ENCODE data around the gene NFKBIB.
"Not testable (repeated sequence)": the region's sequence is repeated elsewhere in the genome, so short reads cannot be mapped to it uniquely, and the experiment has no call there.

NFKBIB gene

DNA sequence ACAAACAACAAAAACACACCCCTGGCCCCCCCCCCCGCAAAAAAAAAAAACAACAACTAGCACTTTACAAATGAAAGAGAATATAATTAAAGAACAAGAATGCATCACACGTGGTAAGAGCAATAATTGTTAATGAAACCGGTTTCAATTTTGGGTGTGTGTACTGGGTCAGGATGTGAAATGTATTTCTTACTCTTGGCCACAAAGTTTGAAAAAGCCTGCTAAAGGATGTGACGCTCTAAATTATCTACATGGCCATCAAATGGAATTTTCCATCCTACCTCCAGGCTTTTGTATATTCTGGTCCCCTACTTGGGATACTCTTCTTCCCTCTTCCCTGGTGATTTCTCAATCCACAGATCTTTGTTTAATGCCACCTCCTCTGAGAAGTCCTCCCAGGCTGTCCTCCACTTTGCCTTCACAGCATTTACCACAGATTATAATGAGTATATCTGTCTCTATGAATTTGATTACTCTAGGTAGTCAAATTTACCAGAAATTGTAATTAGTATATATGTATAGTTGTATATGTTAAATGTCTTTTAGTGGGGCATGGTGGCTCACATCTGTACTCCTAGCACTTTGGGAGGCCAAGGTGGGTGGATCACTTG lies 28.7 kb downstream of the NFKBIB start:
- no peak for DNase-seq (ENCODE audit: low read depth)

GRCh38 chr19:38929929-38930775 lies 30.4 kb downstream of the NFKBIB start, which contains the start of gene SARS2:
Gene SARS2, minus strand, starts transcription at chr19:38930763. Its CDS starts 27 bp downstream, at chr19:38930736.
- peak; percentile 88 for DNase-seq (ENCODE audit: low read depth)

DNA sequence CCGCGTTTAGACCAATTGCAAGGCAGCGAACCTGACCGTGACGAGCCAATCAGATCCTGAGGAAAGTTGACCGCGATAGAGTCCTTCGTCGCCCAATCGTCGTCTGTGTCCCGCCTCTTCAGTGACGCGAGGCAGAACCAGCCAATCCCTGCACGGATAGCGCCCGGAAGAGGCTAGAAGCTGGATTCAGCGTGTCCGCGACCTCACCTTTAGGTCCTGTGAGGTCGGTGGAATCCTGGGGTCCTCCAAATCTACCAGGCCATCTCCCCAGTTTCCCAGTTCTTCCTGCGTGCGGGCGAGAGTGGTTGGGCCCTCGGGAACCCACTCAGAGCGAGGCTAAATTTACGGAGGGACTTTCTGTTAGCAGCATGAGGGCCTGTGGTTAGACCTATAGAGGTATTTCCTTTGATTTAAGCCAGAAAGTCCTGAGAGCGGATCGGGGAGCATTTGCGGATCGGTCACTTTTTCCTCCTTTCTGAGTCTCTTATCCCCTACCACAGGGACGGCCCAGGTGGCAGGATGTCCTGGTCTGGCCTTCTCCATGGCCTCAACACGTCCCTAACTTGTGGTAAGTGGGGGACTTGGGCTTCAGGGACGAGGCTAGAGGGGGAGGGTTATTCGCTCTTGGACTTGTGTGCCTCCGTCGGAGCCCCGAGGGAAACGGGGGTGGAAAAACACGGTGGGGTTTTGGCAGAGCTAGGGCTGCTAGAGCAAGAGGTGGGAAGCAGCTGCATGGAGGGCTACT lies 31.2 kb downstream of the NFKBIB start, which contains the start of gene MRPS12:
Gene MRPS12, plus strand, starts transcription at position 169 of the 745 bp plus-strand sequence. Its CDS starts 351 bp downstream, at position 520.
- DNase-seq (ENCODE audit: low read depth) = peak; percentile 97

- no peak for DNase-seq (ENCODE audit: low read depth)
Observed at GRCh38 chr19:38931521-38931793, 31.7 kb downstream of the NFKBIB start.

DNA sequence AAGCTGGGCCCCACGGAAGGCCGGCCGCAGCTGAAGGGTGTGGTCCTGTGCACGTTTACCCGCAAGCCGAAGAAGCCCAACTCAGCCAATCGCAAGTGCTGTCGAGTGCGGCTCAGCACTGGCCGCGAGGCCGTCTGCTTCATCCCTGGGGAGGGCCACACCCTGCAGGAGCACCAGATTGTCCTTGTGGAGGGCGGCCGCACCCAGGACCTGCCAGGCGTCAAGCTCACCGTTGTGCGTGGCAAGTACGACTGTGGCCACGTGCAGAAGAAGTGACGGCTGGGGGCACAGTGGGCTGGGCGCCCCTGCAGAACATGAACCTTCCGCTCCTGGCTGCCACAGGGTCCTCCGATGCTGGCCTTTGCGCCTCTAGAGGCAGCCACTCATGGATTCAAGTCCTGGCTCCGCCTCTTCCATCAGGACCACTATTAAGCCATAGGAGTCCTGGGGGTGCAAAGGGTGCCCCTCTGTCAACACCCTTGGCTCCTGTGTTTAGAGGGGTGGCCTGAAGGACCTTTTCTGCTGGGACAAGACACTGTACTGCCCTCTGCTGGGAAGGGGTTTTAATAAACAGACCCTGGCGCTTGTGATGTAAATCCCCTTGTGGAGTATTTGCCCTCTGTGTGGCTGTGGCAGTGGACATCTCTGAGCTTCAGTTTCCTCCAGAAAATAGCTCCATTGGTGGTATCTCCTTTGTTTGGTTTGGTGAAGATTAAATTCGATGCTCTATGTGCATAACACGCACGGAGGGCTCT lies 32.8 kb downstream of the NFKBIB start:
- no peak for DNase-seq (ENCODE audit: low read depth)

DNA sequence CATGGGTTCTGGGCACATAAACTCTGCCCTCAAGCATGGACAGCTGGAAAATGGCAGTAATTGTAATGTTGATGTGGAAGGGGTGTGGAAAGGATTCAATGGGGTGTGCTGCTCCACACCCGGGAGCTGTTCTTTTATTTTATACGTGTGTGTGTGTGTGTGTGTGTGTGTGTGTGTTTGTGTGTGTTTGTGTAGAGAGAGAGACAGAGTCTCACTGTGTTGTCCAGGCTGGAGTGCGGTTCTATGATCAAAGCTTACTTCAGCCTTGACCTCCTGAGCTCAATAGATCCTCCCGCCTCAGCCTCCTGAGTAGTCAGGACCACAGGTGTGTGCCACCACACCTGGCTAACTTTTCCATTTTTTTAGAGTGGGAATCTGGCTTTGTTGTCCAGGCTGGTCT lies 33.8 kb downstream of the NFKBIB start:
- no peak for DNase-seq (ENCODE audit: low read depth)

DNA sequence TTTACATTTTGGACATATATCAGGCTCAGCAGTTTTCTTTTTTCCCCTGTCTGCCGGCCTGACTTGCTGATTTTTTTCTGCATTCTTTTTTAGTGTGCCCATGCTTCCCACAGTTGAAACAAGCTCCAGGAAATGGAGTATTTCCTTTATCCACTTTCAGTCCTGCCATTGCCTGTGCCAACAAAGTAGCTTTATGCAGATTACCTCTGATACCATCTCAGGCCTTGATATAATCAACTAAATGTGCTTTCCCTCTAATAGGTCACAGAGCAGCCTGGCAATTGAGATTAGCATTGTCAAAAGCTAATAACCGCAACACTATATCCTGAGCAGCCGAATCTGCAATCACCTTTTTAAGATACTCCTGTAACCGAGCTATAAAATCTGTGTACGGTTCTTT lies 40.2 kb downstream of the NFKBIB start:
- DNase-seq (ENCODE audit: low read depth) = no peak

DNA sequence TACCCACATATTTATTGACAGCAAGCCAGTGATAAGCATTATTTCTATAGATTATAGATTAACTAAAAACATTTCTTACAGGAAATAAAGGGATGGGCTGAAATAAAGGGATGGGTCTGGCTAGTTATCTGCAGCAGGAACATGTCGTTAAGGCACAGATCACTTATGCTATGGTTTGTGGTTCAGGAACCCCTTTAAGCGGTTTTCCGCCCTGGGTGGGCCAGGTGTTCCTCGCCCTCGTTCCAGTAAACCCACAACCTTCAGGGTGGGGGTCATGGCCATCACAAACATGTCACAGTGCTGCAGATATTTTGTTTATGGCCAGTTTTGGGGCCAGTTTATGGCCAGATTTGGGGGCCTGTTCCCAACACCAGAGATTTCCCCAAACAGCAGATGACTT lies 41.7 kb downstream of the NFKBIB start:
- not testable (repeated sequence) for DNase-seq (ENCODE audit: low read depth)

DNA sequence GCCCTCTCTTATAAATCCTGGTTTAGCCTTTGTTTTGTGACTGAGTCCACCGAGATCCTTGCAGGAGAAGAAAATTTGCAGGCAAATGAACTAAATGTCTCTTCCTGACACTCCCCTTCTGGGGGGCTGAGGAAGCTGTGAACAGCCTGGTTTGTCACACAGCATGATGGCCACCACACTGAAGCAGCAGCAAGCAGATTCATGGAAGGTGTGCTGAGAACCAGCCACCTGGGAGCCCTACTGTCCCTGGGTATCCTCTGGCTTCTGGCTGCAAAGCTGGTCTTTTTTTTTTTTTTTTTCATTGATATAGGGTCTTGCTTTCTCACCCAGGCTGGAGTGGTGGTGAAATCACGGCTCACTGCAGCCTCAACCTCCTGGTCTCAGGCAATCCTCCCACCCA lies 42.2 kb downstream of the NFKBIB start:
- DNase-seq (ENCODE audit: low read depth) = no peak

DNA sequence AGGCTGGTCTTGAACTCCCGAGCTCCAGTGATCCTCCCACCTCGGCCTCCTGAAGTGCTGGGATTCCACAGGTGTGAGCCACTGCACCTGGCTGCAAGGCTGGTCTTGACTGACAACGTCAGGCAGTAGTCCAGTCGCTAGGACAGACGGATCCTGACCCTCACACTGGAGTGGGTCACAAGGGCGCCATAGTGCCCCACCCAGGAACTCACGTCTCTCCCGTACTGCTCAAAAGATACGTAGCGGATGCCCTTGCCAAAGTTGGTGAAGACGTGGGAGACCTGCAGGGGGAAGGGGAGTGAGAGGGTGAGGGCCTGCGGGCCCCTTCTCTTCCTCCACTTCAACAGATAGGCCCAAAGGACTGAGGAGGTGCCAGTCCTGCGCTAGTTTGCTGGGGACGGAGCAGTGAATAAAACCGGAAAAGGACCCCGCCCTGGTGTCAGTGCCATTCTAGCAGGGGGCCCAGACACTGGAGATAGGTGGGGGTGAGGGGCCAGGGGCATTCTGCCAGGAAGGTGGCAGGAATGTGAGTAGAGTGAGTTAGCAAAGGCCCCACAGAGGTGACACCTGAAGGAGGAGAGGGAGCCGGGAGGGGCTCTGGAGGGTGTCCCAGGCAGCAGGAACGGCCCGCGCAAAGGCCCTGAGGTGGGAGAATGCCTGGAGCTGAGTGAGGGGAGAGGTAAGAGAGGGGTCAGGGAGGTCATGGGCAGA lies 42.9 kb downstream of the NFKBIB start:
- no peak for DNase-seq (ENCODE audit: low read depth)

DNA sequence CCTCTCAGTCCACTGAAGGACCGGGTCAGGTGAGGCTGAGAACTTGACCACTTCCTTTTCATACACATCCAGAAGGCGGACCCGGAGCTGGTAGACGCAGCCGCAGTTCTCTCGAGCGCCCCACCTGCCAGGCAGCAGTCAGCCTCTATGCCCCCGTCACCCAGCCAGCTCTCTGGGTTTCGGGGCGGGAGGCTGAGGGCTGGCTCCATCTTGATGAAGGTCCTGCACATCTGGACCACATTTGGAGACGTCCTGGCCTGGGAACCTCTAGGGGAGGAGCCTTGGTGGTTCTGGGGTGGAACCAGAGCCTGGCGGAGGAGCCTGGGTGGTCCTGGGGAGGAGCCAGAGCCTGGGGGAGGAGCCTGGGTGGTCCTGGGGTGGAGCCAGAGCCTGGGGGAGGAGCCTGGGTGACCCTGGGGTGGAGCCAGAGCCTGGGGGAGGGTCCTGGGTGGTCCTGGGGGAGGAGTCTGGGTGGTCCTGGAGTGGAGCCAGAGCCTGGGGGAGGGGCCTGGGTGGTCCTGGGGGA lies 45.3 kb downstream of the NFKBIB start:
- no peak for DNase-seq (ENCODE audit: low read depth)

DNA sequence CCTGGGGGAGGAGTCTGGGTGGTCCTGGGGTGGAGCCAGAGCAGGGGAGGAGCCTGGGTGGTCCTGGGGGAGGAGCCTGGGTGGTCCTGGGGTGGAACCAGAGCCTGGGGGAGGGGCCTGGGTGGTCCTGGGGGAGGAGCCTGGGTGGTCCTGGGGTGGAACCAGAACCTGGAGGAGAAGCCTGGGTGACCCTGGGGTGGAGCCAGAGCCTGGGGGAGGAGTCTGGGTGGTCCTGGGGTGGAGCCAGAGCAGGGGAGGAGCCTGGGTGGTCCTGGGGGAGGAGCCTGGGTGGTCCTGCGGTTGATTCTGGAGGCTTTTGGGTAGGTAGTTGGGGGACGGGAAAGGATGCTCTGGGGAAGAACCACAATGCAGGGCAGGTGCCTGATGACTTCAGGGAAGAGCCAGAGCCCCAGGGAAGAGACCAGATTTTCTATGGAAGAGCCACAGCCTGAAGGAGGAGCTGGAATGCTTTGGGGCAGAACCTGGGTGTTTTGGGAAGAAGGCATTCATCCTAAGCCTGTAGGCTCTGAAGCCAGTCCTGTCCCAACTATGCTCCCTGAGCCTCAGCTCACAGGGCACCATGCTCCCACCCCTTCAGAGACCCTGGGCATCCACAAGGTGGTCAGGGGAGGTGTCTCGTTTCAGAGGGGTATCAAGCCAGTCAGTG lies 45.9 kb downstream of the NFKBIB start:
- no peak for DNase-seq (ENCODE audit: low read depth)

- DNase-seq (ENCODE audit: low read depth) = no peak
Observed at GRCh38 chr19:38946229-38947010, 46.7 kb downstream of the NFKBIB start.

GRCh38 chr19:38949580-38950367 lies 50.0 kb downstream of the NFKBIB start:
- peak; percentile 79 for DNase-seq (ENCODE audit: low read depth)

DNA sequence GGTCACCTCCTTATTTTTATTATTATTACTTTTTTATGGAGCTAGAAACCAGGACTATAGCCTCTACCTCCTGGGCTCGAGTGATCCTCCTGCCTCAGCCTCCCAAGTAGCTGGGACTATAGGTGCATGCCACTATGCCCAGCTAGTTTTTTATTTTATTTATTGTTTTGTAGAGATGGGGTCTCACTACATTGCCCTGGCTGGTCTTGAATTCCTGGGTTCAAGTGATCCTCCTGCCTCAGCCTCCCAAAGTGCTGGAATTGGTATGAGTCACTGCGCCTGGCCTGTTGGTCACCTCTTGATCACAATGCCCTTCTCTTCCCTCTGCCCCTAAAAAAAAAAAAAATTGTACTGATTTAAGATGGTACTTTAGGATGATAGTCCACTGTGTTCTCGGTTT lies 51.4 kb downstream of the NFKBIB start:
- no peak for DNase-seq (ENCODE audit: low read depth)

DNA sequence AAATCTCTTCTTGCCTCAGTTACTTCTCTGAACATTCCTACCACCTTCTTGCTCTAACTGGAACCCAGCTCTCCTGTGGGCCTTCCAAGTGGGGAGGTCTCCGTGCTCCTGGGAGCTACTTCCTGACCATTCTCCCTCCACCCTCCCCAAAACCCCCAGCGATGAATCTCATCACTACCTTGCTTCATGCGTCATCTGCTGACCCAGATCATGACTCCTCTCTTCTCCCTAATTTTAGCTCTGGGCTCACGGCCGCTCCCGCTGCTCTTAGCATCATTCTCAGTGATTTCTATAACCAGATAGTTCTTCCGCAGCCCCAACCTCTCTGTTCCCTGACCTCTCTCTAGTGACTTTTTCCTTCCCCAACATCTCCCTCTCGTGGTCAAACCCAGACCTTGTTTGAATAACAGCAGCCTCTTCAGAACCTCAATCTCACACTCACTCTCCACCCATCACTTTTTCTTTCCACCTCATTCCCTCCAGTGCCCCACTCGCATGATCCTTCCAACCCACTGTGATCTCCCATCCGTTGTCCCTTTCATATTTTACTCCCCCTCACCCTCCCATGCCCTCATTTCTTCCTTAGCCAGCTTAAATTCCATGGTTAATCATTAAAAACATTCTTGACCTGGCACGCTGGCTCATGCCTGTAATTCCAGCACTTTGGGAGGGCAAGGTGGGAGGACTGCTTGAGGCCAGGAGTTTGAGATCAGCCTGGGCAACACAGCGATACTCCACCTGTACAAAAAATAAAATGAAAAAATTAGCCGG lies 52.8 kb downstream of the NFKBIB start:
- DNase-seq (ENCODE audit: low read depth) = no peak

DNA sequence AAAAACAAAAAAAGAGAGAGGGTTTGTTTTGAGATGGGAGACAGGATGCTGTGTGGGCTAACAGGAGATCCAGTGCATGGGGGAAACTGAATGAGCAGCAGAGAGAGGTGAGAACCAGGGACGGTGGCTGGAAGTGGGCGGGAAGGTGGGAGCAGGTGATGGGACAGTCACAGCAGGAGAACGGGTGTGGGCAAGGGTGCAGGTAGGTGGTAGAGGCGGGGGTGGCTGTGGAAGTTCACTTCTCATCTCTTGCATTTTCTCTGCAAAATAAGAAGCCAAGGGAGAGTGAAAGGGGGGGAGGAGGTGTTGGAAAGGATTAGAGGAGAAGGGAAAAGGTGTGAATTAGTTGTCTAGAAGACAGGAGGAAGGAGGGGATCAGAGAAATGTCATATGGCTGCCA lies 53.9 kb downstream of the NFKBIB start:
- DNase-seq (ENCODE audit: low read depth) = no peak

DNA sequence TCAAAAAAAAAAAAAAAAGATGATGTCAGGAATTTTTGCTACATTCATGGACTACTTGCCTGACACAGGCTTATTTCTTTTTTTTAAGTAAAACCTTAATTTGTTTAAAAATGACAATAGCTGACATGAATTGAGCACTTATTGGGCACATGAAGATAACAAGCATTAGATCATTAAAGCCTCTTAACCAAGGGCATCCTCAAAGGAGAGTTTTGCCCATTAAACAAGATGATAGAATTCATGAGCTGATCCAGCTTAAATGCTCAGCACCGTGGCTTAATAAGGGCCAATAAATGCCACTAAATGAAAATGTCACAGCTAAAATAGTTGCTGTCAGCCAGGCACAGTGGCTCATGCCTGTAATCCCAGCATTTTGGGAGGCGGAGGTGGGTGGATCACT lies 56.5 kb downstream of the NFKBIB start:
- no peak for DNase-seq (ENCODE audit: low read depth)
